HFF-Myc (cell line): Measurements from ENCODE around the gene SH3PXD2A.
"Not testable (repeated sequence)": the region's sequence is repeated elsewhere in the genome, so short reads cannot be mapped to it uniquely, and the experiment has no call there.

Experiments
- DNase-seq: peaks from one replicate; pipeline ENCODE4 v3.0.0-alpha.2; 2011; ENCODE audit warnings: low read depth; ENCODE audit errors: extremely low read depth
- H3K4me3 ChIP-seq: replicated peaks from 2 replicates; pipeline ENCODE4 v1.5.1; 2011; ENCODE audit warnings: low read depth, mild to moderate bottlenecking, control low read depth, low read length
- TF ChIP-seq, protein P1 (sequence below): IDR thresholded peaks from 2 replicates; pipeline ENCODE4 v1.5.1; 2012; ENCODE audit warnings: mild to moderate bottlenecking, low read depth, low read length, control low read depth; ENCODE audit errors: missing control alignments

The SH3PXD2A gene

GRCh38 chr10:103635580-103635979 is 219.8 kb downstream of the SH3PXD2A start:
- H3K4me3 ChIP-seq = no peak overlapping the region
- TF ChIP-seq, protein P1, sequence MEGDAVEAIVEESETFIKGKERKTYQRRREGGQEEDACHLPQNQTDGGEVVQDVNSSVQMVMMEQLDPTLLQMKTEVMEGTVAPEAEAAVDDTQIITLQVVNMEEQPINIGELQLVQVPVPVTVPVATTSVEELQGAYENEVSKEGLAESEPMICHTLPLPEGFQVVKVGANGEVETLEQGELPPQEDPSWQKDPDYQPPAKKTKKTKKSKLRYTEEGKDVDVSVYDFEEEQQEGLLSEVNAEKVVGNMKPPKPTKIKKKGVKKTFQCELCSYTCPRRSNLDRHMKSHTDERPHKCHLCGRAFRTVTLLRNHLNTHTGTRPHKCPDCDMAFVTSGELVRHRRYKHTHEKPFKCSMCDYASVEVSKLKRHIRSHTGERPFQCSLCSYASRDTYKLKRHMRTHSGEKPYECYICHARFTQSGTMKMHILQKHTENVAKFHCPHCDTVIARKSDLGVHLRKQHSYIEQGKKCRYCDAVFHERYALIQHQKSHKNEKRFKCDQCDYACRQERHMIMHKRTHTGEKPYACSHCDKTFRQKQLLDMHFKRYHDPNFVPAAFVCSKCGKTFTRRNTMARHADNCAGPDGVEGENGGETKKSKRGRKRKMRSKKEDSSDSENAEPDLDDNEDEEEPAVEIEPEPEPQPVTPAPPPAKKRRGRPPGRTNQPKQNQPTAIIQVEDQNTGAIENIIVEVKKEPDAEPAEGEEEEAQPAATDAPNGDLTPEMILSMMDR = no peak
- DNase-seq = no peak

GRCh38 chr10:103633846-103634245 is 221.5 kb downstream of the SH3PXD2A start:
- no peak for DNase-seq
- H3K4me3 ChIP-seq = no peak overlapping the region
- TF ChIP-seq, protein P1 = no peak

GRCh38 chr10:103632871-103633270 is 222.5 kb downstream of the SH3PXD2A start:
- not testable (repeated sequence) for H3K4me3 ChIP-seq, DNase-seq

DNA sequence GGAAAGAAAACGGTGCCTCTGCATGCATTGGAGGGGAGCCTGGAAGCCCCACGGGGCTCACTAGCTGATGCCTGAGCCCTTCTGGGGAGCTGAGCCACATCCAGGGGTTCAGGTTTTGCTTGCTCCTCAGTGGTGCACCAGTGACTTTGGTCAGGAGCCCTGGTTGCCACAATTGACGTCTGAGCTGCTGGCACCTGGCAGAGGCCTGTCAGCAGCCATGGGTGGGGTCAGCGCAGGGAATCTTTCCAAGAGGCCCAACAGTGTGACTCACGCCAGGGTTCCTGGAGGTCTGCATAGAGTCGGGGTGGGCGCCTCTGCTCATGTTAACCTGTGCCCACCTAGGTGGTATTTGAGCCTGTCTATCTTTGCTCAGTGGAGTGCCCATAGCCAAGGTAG is 223.1 kb downstream of the SH3PXD2A start:
- no peak for DNase-seq
- TF ChIP-seq, protein P1 = no peak
- H3K4me3 ChIP-seq = no peak overlapping the region

GRCh38 chr10:103630156-103630555 is 225.2 kb downstream of the SH3PXD2A start:
- DNase-seq = no peak
- TF ChIP-seq, protein P1 = no peak
- H3K4me3 ChIP-seq = no peak overlapping the region

- DNase-seq = no peak
- TF ChIP-seq, protein P1 = no peak
- no peak overlapping the region for H3K4me3 ChIP-seq
Observed at GRCh38 chr10:103629581-103629980, 225.8 kb downstream of the SH3PXD2A start.

DNA sequence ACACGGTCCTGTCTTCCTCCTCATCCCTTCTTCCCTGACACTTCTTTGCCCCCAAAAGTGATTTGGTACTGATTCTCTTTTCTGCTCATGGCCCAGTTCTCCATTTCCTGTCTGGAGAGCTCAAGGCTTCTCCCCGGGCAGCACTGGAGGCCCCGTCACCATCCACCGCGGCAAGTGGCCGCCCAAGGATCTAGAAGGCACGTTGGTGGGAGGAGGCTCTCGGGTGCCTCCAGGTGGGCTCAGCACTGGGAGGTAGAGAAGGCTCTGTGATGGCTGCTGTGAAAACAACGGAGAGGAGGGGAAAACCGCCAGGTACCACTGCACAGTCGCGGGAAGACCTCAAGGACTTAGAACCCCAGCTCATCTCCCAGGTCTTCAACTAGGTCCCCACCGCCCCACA is 227.5 kb downstream of the SH3PXD2A start:
- no peak for DNase-seq
- no peak overlapping the region for H3K4me3 ChIP-seq
- TF ChIP-seq, protein P1 = no peak
